ENCODE results near the gene YBX2.

The YBX2 gene

GRCh38 chr17:7314719-7315569 is 20.5 kb upstream of the YBX2 start, which contains the start of gene GPS2 (continued):
- TF ChIP-seq BCL11B (tag by site-specific recombination; IDR thresholded peaks at IDR 0.05; ENCODE audit: low read depth) (no peak), ZNF302 (tag by site-specific recombination; IDR thresholded peaks at IDR 0.05; ENCODE audit: low read depth) (no peak), ZNF426 (tag by site-specific recombination; IDR thresholded peaks at IDR 0.05) (no peak), ZNF521 (tag by site-specific recombination; IDR thresholded peaks at IDR 0.05) (no peak), ZNF280D (tag by site-specific recombination; IDR thresholded peaks at IDR 0.05) (no peak), ZNF350 (tag by site-specific recombination; IDR thresholded peaks at IDR 0.05) (no peak), ZNF654 (tag by site-specific recombination; IDR thresholded peaks at IDR 0.05; ENCODE audit: low read depth) (no peak), ZNF513 (tag by site-specific recombination; IDR thresholded peaks at IDR 0.05) (no peak), INSM2 (tag by site-specific recombination; IDR thresholded peaks at IDR 0.05) (peak; percentile 55; the same call in 1 of the 2 replicates), ZNF23 (tag by site-specific recombination; IDR thresholded peaks at IDR 0.05; ENCODE audit: borderline replicate concordance) (no peak), ZBTB21 (tag by site-specific recombination; IDR thresholded peaks at IDR 0.05) (peak; percentile 65), ZNF571 (tag by site-specific recombination; IDR thresholded peaks at IDR 0.05) (no peak), ZNF645 (tag by site-specific recombination; IDR thresholded peaks at IDR 0.05) (no peak), ZNF169 (tag by site-specific recombination; IDR thresholded peaks at IDR 0.05) (no peak), ZNF776 (tag by site-specific recombination; IDR thresholded peaks at IDR 0.05; ENCODE audit: borderline replicate concordance) (no peak), ZNF629 (tag by site-specific recombination; IDR thresholded peaks at IDR 0.05) (peak; percentile 90), ZNF24 (tag by site-specific recombination; IDR thresholded peaks at IDR 0.05) (0 out of 2 replicates have a peak, but pooled peaks have one; percentile 23), ZBTB8A (tag by site-specific recombination; IDR thresholded peaks at IDR 0.05) (peak; percentile 69), ZNF621 (tag by site-specific recombination; IDR thresholded peaks at IDR 0.05) (no peak), GLIS2 (tag by site-specific recombination; IDR thresholded peaks at IDR 0.05) (0 out of 2 replicates have a peak, but pooled peaks have one; percentile 28), ZNF529 (tag by site-specific recombination; IDR thresholded peaks at IDR 0.05; ENCODE audit: insufficient replicate concordance) (no peak), ZNF791 (tag by site-specific recombination; IDR thresholded peaks at IDR 0.05) (no peak), ZFP69B (tag by site-specific recombination; IDR thresholded peaks at IDR 0.05) (peak; percentile 73; the same call in 1 of the 2 replicates), ZNF146 (tag by site-specific recombination; IDR thresholded peaks at IDR 0.05) (no peak), ZNF132 (tag by site-specific recombination; IDR thresholded peaks at IDR 0.05; ENCODE audit: borderline replicate concordance) (no peak)
- TF ChIP-seq, protein P1, sequence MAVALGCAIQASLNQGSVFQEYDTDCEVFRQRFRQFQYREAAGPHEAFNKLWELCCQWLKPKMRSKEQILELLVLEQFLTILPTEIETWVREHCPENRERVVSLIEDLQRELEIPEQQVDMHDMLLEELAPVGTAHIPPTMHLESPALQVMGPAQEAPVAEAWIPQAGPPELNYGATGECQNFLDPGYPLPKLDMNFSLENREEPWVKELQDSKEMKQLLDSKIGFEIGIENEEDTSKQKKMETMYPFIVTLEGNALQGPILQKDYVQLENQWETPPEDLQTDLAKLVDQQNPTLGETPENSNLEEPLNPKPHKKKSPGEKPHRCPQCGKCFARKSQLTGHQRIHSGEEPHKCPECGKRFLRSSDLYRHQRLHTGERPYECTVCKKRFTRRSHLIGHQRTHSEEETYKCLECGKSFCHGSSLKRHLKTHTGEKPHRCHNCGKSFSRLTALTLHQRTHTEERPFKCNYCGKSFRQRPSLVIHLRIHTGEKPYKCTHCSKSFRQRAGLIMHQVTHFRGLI (tag by site-specific recombination; IDR thresholded peaks at IDR 0.05) = peak; percentile 45; the same call in 1 of the 2 replicates
- TF ChIP-seq, protein P2, sequence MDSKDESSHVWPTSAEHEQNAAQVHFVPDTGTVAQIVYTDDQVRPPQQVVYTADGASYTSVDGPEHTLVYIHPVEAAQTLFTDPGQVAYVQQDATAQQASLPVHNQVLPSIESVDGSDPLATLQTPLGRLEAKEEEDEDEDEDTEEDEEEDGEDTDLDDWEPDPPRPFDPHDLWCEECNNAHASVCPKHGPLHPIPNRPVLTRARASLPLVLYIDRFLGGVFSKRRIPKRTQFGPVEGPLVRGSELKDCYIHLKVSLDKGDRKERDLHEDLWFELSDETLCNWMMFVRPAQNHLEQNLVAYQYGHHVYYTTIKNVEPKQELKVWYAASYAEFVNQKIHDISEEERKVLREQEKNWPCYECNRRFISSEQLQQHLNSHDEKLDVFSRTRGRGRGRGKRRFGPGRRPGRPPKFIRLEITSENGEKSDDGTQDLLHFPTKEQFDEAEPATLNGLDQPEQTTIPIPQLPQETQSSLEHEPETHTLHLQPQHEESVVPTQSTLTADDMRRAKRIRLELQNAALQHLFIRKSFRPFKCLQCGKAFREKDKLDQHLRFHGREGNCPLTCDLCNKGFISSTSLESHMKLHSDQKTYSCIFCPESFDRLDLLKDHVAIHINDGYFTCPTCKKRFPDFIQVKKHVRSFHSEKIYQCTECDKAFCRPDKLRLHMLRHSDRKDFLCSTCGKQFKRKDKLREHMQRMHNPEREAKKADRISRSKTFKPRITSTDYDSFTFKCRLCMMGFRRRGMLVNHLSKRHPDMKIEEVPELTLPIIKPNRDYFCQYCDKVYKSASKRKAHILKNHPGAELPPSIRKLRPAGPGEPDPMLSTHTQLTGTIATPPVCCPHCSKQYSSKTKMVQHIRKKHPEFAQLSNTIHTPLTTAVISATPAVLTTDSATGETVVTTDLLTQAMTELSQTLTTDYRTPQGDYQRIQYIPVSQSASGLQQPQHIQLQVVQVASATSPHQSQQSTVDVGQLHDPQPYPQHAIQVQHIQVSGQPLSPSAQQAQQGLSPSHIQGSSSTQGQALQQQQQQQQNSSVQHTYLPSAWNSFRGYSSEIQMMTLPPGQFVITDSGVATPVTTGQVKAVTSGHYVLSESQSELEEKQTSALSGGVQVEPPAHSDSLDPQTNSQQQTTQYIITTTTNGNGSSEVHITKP (tag by site-specific recombination; IDR thresholded peaks at IDR 0.05) = peak; percentile 15; the same call in 1 of the 2 replicates

Measured in HEK293 (cell line).